ENCODE data around the gene DPP3.
"Not testable (repeated sequence)": the region's sequence is repeated elsewhere in the genome, so short reads cannot be mapped to it uniquely, and the experiment has no call there.

DPP3 gene

DNA sequence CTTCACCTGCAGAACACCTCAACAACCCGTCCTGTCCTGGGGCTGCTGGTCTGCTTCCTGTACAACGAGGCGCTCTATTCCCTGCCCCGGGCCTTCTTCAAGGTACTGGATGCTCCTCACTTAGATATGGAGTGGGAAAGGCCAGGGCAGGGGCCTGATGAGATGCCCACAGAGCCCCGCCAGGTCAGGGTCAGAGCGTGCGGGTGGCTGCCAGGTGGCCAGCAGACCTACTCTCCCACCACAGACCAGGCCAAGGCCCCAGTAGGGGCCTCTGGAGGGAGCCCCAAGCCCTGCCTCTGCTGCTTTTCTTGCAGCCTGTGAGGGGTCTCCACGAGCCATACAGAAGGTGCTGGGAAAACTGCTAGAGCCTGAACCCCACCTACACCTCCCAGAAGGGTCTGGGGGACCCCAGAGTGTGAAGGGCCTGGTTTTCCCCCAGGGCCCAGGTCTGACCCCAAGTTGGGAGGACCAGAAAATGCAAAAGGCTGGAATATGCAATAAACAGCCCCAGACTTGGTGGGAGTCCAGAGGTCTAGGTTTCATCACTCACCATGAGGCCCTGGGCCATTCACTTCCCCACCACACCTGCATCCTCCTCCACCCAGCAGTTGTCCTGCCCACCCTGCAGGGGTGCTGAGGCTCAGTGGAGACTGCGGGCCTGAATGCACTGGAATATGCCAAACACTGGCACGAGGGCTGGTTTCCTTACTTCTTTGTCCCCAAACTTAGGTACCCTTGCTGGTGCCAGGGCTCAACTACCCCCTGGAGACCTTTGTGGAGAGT lies 50.9 kb downstream of the DPP3 start:
- no peak for DNase-seq (ENCODE audit: low read depth, low spot score)

DNA sequence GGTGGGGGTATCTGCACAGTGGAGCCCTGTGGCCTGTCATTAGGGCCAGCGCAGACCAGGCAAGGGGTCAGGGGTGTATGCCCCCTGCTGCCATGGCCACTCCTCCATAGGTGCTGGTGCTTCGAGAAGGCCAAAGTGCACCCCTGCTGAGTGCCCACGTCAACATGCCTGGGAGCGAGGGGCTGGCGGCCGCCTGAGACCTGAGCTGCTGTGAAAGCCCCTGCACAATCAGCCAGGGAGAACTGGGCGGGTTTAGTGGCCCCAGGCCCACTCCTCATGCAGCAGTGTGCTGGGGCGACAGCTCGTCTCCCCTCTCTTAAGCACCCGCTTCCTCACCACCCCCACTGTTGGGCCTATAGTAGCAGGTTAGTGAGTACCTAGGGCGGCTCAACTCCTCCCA lies 51.6 kb downstream of the DPP3 start:
- DNase-seq (ENCODE audit: low read depth, low spot score): no peak

DNA sequence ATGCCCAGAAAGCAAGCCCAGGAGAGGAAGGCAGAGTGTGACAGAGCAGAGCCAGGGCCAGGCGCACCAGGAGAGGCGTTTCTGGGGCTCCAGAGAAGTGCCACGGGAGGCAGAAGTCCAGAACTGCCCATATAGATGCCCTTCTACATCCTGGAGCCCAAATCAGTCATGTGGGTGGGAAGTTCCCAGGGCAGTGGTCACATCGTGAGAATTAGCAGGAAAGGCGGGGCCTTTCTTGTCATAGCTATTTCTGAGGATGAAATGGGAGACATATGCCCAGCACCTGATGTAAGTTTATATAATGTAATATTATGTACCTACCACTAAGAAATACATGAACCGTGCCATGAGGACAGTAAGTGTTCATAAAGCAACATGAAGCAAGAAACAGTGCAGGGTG lies 52.5 kb downstream of the DPP3 start:
- DNase-seq (ENCODE audit: low read depth, low spot score): no peak

DNA sequence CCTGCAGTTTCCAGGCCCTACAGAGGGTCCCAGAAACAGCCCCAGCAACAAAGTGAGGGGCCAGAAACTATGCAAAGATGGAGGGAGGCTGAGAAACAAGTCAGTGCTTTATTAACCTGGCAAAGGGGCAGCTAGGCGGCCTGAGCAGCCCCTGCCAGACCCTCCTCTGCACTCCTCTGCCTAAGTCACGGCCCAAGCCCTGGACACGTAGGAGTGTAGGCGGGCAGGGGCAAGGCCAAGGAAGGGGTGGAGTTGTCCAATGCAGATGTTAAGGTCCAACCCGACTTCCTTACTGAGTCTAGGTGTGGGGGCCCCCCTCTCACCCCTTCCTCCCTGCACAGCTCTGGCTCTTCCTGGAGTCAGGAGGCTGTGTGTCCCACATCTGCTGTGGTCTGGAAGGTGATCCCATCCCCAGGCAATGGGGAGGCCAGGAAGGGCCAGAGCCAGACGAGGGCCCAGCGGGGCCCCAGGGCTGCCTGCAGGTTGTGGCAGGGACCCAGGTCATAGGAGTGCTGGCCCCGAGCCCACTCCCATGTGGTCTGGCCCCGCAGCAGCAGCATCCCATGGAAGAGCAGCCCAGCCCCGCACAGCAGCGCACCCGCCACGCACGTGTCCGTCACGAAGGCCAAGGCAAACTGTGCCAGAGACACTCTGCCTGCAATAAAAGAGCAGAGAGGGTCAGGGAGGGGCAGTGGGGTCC lies 59.1 kb downstream of the DPP3 start:
- no peak for DNase-seq (ENCODE audit: low read depth, low spot score)

GRCh38 chr11:66539870-66540213 lies 59.6 kb downstream of the DPP3 start:
- no peak for DNase-seq (ENCODE audit: low read depth, low spot score)

DNA sequence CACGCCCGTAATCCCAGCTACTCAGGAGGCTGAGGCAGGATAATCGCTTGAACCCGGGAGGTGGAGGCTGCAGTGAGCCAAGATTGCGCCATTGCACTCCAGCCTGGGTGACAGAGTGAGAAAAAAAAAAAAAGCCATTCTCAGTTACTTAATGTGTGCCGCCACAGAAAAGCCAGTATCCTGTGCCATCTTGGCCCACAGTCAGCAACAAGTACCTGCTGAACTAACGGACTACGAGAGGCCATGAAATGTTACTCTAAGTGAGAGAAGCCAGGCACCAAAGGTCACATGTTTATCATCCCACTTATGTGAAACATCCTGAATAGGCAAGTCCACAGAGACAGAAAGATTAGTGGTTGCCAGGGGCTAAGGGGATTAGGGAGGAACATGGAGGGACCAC lies 60.4 kb downstream of the DPP3 start:
- DNase-seq (ENCODE audit: low read depth, low spot score): not testable (repeated sequence)

DNA sequence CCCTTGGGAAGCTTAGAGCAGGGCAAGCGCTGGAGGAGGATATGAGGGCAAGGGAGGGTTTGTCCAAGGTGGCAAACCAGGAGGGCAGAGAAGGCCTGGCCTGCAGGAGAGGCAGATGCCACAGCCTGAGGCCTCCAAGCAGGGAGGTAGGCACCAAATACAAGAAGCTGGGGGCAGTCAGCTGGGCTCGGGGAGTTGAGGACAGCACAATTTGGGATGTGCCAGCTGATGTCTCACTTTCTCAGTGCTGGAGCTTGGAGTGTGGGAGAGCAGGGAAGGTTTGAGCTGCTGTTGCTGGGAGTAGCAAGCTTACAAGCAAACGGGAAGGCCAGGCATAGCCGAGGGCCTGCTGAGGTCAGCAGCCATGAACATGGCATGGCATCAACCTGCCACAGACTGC lies 61.7 kb downstream of the DPP3 start:
- no peak for DNase-seq (ENCODE audit: low read depth, low spot score)

GRCh38 chr11:66542362-66542761 lies 62.1 kb downstream of the DPP3 start:
- DNase-seq (ENCODE audit: low read depth, low spot score): no peak

DNA sequence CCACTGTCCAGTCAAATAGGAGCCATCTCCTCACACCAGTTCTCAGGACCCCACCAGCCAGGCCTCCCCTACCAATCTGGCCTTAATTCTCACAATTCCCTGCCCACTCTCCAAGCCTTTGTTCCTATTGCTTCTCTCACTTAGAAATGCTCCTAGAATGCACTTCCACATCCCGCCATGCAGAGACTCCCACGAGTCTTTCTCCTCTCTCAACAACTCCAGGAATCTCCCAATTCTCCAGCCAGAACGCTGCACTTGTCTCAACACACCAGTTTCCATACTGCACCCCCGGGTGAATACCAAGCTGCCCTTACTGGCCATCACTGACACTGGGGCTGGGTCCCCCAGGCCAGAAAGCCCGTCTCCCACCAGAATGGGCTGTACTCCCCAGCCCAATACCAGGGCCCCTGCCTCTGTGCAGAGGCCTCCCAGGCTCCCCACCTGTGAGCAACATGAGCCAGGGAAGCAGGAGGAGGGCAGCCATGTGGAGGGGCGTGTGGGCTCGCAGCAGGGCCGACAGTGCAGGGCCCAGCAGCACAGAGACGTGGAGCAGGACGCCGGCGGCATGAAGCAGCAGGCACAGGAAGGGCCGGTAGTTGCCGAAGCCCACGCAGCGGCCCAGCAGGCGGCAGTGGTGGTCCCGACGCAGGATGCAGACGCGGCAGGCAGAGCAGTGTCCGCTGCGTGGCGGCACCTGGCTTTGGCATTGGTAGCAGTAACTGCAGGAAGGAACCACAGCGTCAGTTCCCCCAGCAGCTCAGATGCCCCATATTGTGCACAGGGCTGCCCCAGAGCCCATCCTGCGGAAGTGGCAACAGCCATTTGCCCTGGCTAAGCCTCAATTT lies 63.3 kb downstream of the DPP3 start:
- DNase-seq (ENCODE audit: low read depth, low spot score): no peak

DNA sequence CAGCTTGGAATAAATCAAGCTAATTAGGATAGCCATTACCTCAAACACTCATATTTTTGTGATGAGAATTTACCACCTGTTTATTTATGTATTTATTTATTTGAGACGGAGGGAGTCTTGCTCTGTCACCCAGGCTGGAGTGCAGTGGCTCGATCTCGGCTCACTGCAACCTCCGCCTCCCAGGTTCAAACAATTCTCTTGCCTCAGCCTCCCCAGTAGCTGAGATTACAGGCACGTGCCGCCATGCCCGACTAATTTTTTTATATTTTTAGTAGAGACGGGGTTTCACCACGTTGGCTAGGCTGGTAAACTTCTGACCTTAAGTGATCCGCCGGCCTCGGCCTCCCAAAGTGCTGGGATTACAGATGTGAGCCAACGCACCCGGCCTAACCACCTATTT lies 64.7 kb downstream of the DPP3 start:
- DNase-seq (ENCODE audit: low read depth, low spot score): not testable (repeated sequence)

- DNase-seq (ENCODE audit: low read depth, low spot score): peak; percentile 92
These were observed 65.6 kb downstream of the DPP3 start, which contains the start of gene ZDHHC24 for GRCh38 chr11:66545701-66546367. Gene ZDHHC24, minus strand, starts transcription at chr11:66546048. Its CDS starts 45 bp downstream, at chr11:66546003.

GRCh38 chr11:66546368-66546965 lies 66.2 kb downstream of the DPP3 start, which contains the start of gene ACTN3:
Gene ACTN3, plus strand, starts transcription at chr11:66546903. Its CDS starts 35 bp downstream, at chr11:66546938.
- DNase-seq (ENCODE audit: low read depth, low spot score): no peak

DNA sequence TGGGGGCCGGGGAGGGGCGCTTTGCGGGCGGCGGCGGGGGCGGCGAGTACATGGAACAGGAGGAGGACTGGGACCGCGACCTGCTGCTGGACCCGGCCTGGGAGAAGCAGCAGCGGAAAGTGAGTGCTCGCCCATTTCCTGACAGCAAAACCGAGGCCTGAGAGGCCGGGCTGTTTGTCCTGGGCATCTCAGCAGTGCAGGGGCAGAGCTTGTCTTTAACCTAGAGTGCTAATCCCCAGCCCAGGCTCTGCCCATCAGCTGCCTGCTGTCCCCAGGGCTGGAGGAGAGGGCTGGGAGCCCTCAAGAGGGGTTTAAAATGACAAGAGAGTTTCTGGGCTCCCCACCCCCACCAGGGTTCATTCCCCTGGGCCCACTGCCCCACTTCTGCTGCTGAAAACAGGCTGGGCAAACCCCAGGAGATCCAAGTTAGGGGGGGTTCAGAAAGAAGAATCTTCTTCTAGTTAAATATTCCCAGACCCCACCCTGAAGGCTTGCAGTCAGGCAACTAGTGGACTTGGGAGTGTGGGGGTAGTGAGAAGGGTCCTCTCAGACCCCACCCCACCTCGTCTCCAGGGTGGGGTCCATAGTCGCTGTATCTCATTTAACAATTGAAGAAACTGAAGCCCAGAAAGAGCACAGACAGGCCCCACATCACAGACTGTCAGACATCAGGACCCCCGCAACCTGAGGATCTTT lies 66.9 kb downstream of the DPP3 start:
- no peak for DNase-seq (ENCODE audit: low read depth, low spot score)

DNA sequence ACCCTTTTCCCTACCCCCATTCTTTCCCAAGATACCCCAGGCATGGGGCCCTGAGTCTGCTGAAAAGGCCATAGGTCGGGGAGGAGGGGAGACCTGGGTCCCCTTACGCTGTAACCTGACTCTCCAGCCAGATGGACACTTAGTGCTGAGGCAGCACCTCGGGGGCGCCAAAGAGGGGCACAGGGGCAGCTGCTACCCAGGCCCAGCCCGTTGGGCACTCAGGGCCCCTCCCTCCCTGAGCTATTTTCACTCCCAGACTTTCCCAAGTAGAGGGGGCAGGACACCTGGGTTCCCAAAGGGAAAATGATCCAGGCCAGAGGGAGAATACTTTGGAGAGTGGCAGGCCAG lies 67.4 kb downstream of the DPP3 start:
- no peak for DNase-seq (ENCODE audit: low read depth, low spot score)

DNA sequence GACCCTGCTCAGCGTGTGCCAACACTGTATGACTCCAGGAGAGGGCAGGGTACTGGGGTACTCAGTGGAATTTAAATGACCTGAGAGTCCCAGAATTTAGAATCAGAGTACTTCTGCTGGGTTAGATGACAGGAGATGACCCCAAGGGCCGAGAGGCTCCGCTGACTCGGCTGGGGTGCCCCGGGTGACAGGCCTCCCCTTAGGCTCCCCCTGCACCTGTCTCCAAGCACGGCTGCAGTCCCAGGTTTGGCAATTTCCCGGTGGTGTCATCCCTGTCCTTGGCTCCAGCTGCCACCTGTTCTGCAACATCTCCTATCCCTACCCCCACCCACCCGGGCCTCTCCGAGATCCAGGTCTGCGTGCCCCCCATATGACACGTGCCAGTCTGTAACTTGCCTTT lies 67.8 kb downstream of the DPP3 start:
- DNase-seq (ENCODE audit: low read depth, low spot score): no peak

DNA sequence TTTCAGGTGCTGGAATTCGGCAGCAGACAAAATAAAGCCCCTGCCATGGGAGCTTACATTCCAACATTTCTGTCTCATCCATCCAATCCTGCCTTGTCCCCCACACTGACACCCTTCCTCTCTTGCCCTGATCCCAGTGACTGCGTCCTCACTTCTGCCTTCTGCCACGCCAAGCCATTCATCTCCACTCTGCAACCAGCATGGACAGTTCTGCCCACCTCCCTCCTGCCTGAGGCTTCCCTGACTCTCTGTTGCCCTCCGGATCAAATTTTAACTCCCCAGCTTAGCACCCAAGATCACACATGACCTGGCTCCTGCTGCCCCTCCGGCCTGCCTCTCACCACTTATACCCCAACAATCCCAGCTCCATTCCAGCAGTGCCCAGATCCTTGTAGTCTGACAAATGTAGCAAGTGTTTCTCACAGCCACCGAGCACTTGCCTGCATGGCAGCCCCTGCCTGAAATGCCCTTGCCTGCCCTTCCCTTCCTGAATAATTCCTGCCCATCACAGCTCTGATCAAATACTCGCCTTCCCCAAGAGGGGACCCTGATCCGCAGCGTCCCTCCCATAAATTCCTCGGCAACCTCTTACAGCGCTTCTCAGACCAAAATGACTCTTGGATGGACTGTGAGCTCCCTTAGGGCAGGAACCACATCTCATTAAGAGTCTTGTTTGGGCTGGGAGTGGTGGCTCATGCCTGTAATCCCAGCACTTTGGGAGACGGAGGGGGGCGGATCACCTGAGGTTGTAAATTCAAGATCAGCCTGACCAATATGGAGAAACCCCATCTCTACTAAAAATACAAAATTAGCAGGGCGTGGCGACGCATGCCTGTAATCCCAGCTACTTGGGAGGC lies 68.8 kb downstream of the DPP3 start:
- DNase-seq (ENCODE audit: low read depth, low spot score): no peak

GRCh38 chr11:66549696-66550095 lies 69.5 kb downstream of the DPP3 start:
- DNase-seq (ENCODE audit: low read depth, low spot score): no peak

- DNase-seq (ENCODE audit: low read depth, low spot score): no peak
These were observed 70.7 kb downstream of the DPP3 start for GRCh38 chr11:66550887-66551286.

GRCh38 chr11:66554602-66555001 lies 74.4 kb downstream of the DPP3 start:
- DNase-seq (ENCODE audit: low read depth, low spot score): no peak

DNA sequence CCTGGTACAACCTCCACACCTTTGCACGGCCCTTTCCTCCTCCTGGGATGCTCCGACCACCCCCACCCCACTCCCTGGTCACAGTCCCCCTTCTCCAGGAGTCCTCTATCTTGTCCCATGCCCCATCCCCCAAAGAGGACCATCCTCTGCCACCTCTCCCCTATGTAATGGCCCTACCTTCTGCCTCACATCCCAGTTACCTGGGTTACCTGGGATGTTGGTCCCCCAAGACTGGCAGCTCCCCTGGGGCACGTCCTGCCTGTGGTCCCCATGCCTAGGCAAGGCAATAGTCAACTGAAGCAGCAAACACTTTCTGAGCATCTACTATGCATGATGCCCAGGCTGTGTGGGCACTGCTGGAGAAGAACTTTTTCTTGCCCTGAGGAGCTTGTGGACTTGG lies 75.2 kb downstream of the DPP3 start:
- no peak for DNase-seq (ENCODE audit: low read depth, low spot score)
